ENCODE results near the gene ALX4. TPM values are rescaled to one million over a fixed set of nuclear protein-coding genes. Genes with fewer than 3 reads are reported as not detected.

Gene ALX4
- total and polyA plus RNA-seq, 2 of the 8 experiments (the other 6 are each of a cell fraction or from before 2014, with no cell fraction given) = not detected

DNA sequence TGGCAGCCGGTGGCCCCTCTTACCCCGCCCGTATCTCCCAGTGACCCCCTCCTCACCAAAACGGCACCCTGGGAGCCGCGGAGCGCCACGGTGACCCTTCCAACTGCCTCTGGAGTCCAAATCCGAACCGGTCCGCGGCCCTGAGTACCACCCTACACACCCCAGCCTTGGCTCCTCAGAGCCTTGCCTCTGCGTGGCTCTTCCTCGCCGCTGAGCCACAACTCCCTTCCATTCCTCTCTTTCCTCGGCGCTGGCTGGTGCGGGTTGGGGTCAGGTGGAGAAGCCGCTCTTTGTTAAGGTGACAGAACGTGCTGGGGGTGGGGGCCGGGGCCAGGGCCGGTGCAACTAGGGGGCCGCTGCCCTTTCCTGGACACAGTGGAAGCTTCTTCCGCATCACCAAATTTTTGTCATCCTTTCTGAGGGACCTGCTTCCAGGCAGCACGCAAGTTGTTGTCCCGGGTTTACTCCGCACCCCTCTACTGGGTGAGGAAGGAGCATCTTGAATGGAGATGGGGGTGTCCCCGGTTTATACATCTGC lies 6.5 kb downstream of the ALX4 start (continued):
- TF ChIP-seq KDM5A (IDR thresholded peaks at IDR 0.05; ENCODE audit: low read length) = no peak
- TF ChIP-seq, protein P1, sequence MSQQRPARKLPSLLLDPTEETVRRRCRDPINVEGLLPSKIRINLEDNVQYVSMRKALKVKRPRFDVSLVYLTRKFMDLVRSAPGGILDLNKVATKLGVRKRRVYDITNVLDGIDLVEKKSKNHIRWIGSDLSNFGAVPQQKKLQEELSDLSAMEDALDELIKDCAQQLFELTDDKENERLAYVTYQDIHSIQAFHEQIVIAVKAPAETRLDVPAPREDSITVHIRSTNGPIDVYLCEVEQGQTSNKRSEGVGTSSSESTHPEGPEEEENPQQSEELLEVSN (IDR thresholded peaks at IDR 0.05) = no peak
- no peak for TF ChIP-seq POU5F1 (IDR thresholded peaks at IDR 0.05; ENCODE audit: low read depth, low read length)
- no peak for TF ChIP-seq CTCF (IDR thresholded peaks at IDR 0.05; ENCODE audit: control extremely low read depth in 1 of 3, insufficient read depth in 1 of 3, low read depth in 1 of 3, low read length in 3 of 3)
